Right atrium auricular region (tissue), 2 donors: ENCODE measurements around the gene SMPDL3A. TPM values are rescaled to one million over a fixed set of nuclear protein-coding genes. Genes with fewer than 3 reads are reported as not detected.

Experiments used
- DNase-seq: peaks from one replicate; pipeline ENCODE4 v3.0.0-alpha.2; 2019; ENCODE audit warnings: low spot score
- H3K27ac ChIP-seq, 2 donors: fragments of 200-600 bp; sonication (generic); 1 replicate in 1 of 2; 2 replicates in 1 of 2; pipeline ENCODE4 v1.5.1; 2016 to 2019
- H3K27me3 ChIP-seq, 2 donors: fragments of 200-600 bp; sonication (generic); one replicate each; pipeline versions ENCODE4 v1.5.1 to v1.6.0; 2017 to 2019
- H3K36me3 ChIP-seq: fragments of 200-600 bp; sonication (generic); one replicate; pipeline ENCODE4 v1.5.1; 2016
- H3K4me1 ChIP-seq, 2 donors: fragments of 200-600 bp; sonication (generic); one replicate each; pipeline versions ENCODE4 v1.5.1 to v1.6.0; 2017 to 2019
- H3K4me3 ChIP-seq, 2 donors: fragments of 200-600 bp; sonication (generic); 1 replicate in 1 of 2; 2 replicates in 1 of 2; pipeline ENCODE4 v1.5.1; 2017 to 2019; ENCODE audit warnings: mild to moderate bottlenecking in 1 of 2, moderate library complexity in 1 of 2
- H3K9me3 ChIP-seq, 2 donors: fragments of 200-600 bp; sonication (generic); one replicate each; pipeline ENCODE4 v1.5.1; 2019
- total RNA-seq, 2 donors: library from RNA; depleted of rRNA; stranded (reverse); fragments of >200 nt; gene quantifications; one replicate each; pipeline ENCODE4 v1.1.0, GENCODE V29; 2016
- TF ChIP-seq, protein P1 (sequence below), 2 donors: fragments of 200-600 bp; sonication (generic); IDR thresholded peaks; one replicate each; pipeline ENCODE4 v1.5.1; 2019; ENCODE audit warnings: antibody characterized with exemption in 2 of 2

SMPDL3A gene
- total RNA-seq, 2 donors from 2014 or later: 4.9 to 6.6 TPM

DNA sequence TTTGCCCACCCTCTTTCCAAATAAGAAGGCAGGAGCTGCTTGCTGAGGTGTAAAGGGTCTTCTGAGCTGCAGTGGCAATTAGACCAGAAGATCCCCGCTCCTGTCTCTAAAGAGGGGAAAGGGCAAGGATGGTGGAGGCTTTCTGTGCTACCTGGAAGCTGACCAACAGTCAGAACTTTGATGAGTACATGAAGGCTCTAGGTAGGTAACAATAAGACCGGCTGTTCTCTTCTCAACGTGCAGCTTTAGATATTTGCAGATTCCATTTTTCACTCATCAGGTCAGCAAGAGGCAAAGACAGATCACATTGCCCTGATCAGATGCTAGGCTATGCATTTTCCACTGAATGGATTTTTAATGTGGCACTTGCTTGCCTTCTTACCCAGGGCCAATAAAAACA lies 9.4 kb upstream of the SMPDL3A start, which contains the start of gene FABP7:
Gene FABP7, plus strand, starts transcription at position 50 of the 400 bp plus-strand sequence. Its CDS starts 79 bp downstream, at position 129.
- H3K4me1 ChIP-seq: no peaks in the 10 kb centered on the region
- no peaks in the 10 kb centered on the region for H3K27me3 ChIP-seq
- H3K4me3 ChIP-seq: no peak within 1 kb of the TSS
- TF ChIP-seq, protein P1, sequence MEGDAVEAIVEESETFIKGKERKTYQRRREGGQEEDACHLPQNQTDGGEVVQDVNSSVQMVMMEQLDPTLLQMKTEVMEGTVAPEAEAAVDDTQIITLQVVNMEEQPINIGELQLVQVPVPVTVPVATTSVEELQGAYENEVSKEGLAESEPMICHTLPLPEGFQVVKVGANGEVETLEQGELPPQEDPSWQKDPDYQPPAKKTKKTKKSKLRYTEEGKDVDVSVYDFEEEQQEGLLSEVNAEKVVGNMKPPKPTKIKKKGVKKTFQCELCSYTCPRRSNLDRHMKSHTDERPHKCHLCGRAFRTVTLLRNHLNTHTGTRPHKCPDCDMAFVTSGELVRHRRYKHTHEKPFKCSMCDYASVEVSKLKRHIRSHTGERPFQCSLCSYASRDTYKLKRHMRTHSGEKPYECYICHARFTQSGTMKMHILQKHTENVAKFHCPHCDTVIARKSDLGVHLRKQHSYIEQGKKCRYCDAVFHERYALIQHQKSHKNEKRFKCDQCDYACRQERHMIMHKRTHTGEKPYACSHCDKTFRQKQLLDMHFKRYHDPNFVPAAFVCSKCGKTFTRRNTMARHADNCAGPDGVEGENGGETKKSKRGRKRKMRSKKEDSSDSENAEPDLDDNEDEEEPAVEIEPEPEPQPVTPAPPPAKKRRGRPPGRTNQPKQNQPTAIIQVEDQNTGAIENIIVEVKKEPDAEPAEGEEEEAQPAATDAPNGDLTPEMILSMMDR (IDR thresholded peaks at IDR 0.05): no peak
- H3K36me3 ChIP-seq: no peaks in the 10 kb centered on the region
- no peak for DNase-seq
- H3K27ac ChIP-seq: no peak within 1 kb of the TSS
- H3K9me3 ChIP-seq: no peaks in the 10 kb centered on the region

GRCh38 chr6:122780114-122780513 lies 8.9 kb upstream of the SMPDL3A start:
- Histone ChIP-seq H3K4me3 (no peak overlapping the region), H3K27me3 (no peaks in the 10 kb centered on the region), H3K4me1 (no peaks in the 10 kb centered on the region), H3K27ac (no peak overlapping the region), H3K36me3 (no peaks in the 10 kb centered on the region), H3K9me3 (no peaks in the 10 kb centered on the region)
- TF ChIP-seq, protein P1 (IDR thresholded peaks at IDR 0.05): no peak
- DNase-seq: no peak

GRCh38 chr6:122781716-122782115 lies 7.3 kb upstream of the SMPDL3A start:
- TF ChIP-seq, protein P1 (IDR thresholded peaks at IDR 0.05): no peak
- Histone ChIP-seq H3K36me3 (no peaks in the 10 kb centered on the region), H3K9me3 (no peaks in the 10 kb centered on the region)

GRCh38 chr6:122783401-122783800 lies 5.7 kb upstream of the SMPDL3A start:
- Histone ChIP-seq H3K36me3 (no peaks in the 10 kb centered on the region), H3K4me1 (peaks cover 0 to 4% of the 10 kb centered on the region in 2 donors), H3K27ac (no peak overlapping the region), H3K27me3 (no peaks in the 10 kb centered on the region), H3K4me3 (no peak overlapping the region), H3K9me3 (no peaks in the 10 kb centered on the region)
- TF ChIP-seq, protein P1 (IDR thresholded peaks at IDR 0.05): no peak
- DNase-seq: no peak

More at GRCh38 chr6:122781716-122782115, 7.3 kb upstream of the SMPDL3A start:
- Histone ChIP-seq H3K4me1 (no peaks in the 10 kb centered on the region), H3K27ac (no peak overlapping the region), H3K4me3 (no peak overlapping the region), H3K27me3 (no peaks in the 10 kb centered on the region)
- DNase-seq: no peak

DNA sequence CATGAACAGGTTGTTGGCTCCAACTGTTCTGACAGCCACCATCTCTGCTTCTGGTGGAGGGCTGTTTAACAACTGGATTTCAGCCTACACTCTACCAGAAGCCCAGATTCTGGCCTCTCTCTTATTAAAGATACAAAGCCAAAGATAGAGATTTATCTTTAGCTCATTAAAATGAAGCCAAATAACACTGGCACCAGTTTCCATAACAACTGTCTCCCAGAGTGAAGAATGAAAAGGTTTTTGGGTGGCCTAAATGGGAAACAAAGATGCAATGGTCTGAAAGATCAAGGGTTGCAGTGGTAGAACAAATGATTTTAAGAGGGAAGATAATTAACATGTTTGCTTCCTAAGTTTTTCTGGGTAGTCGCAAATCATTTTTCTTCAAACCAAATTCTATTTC lies 3.2 kb upstream of the SMPDL3A start:
- Histone ChIP-seq H3K4me1 (peaks cover 0 to 16% of the 10 kb centered on the region in 2 donors), H3K36me3 (no peaks in the 10 kb centered on the region), H3K9me3 (no peaks in the 10 kb centered on the region), H3K4me3 (no peak overlapping the region), H3K27me3 (no peaks in the 10 kb centered on the region), H3K27ac (no peak overlapping the region)
- TF ChIP-seq, protein P1 (IDR thresholded peaks at IDR 0.05): no peak
- DNase-seq: no peak

GRCh38 chr6:122787721-122788120 lies 1.3 kb upstream of the SMPDL3A start:
- TF ChIP-seq, protein P1 (IDR thresholded peaks at IDR 0.05): no peak
- H3K27me3 ChIP-seq: no peaks in the 10 kb centered on the region
- no peak overlapping the region for H3K27ac ChIP-seq
- no peak overlapping the region for H3K4me3 ChIP-seq
- no peaks in the 10 kb centered on the region for H3K36me3 ChIP-seq
- no peaks in the 10 kb centered on the region for H3K9me3 ChIP-seq
- DNase-seq: no peak
- peaks cover 0 to 20% of the 10 kb centered on the region in 2 donors for H3K4me1 ChIP-seq
